ENCODE results near the gene CMBL.

DNA sequence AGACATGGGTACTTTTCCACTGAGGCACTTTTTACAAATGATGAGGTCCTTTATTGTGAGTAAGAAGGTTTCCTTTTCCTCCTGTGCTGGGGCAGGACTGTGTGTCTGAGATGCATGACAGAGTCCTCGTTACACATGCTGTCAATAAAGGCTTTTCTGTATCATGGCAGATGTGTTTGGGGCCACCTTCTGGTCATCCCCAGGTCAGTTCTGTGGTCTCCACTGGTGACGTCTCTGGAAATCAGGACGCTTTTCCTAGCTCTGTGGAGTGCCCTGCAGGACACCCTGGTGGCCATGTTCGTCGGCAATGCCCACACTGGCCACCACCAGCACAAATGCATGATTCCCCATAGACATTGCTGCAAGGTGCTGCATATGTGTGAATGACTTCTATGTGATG is 2.8 kb downstream of the CMBL start:
- TF ChIP-seq, protein P1, sequence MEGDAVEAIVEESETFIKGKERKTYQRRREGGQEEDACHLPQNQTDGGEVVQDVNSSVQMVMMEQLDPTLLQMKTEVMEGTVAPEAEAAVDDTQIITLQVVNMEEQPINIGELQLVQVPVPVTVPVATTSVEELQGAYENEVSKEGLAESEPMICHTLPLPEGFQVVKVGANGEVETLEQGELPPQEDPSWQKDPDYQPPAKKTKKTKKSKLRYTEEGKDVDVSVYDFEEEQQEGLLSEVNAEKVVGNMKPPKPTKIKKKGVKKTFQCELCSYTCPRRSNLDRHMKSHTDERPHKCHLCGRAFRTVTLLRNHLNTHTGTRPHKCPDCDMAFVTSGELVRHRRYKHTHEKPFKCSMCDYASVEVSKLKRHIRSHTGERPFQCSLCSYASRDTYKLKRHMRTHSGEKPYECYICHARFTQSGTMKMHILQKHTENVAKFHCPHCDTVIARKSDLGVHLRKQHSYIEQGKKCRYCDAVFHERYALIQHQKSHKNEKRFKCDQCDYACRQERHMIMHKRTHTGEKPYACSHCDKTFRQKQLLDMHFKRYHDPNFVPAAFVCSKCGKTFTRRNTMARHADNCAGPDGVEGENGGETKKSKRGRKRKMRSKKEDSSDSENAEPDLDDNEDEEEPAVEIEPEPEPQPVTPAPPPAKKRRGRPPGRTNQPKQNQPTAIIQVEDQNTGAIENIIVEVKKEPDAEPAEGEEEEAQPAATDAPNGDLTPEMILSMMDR (IDR thresholded peaks at IDR 0.05) = no peak
- TF ChIP-seq EZH2 (IDR thresholded peaks at IDR 0.05) (no peak), EZH2phosphoT487 (IDR thresholded peaks at IDR 0.05) (no peak)

Measured in neural progenitor cell (in vitro differentiated cells).